Measurements from ENCODE around the gene P2RY2. TPM values are rescaled to one million over a fixed set of nuclear protein-coding genes. Genes with fewer than 3 reads are reported as not detected.

Gene P2RY2
- total RNA-seq, 1 donor from 2014 or later = 0.96 TPM

DNA sequence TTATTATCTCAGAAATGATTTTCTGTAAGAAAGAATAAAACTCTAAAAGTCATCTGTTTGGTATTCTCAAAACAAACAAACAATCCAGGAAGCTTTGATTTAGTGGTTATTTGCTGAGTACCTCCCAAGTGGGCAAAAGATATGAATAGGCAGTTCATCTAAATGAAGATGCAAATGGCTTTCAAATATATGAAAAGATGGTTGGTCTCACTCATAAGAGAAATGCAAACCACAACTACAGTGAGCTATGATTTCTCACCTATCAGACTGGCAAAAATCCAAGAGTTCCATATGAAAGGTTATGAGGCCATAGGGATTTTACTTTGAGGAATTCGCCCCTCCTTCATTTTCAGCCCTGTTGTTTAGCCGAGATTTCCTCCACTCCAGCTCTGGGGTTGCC lies 11.3 kb upstream of the P2RY2 start:
- peaks cover 5% of the 10 kb centered on the region for H3K27me3 Mint-ChIP-seq
- H3K36me3 Mint-ChIP-seq (ENCODE audit: insufficient read depth) = no peaks in the 10 kb centered on the region
- peaks cover 3% of the 10 kb centered on the region for H3K9me3 Mint-ChIP-seq (ENCODE audit: low read depth)
- H3K4me1 Mint-ChIP-seq (ENCODE audit: low read depth) = peaks cover 15% of the 10 kb centered on the region
- no peak overlapping the region for H3K27ac Mint-ChIP-seq
- H3K4me3 Mint-ChIP-seq (ENCODE audit: low read depth) = no peak overlapping the region
- no peak for DNase-seq (ENCODE audit: low spot score, unreplicated experiment)
- TF ChIP-seq, protein P1, sequence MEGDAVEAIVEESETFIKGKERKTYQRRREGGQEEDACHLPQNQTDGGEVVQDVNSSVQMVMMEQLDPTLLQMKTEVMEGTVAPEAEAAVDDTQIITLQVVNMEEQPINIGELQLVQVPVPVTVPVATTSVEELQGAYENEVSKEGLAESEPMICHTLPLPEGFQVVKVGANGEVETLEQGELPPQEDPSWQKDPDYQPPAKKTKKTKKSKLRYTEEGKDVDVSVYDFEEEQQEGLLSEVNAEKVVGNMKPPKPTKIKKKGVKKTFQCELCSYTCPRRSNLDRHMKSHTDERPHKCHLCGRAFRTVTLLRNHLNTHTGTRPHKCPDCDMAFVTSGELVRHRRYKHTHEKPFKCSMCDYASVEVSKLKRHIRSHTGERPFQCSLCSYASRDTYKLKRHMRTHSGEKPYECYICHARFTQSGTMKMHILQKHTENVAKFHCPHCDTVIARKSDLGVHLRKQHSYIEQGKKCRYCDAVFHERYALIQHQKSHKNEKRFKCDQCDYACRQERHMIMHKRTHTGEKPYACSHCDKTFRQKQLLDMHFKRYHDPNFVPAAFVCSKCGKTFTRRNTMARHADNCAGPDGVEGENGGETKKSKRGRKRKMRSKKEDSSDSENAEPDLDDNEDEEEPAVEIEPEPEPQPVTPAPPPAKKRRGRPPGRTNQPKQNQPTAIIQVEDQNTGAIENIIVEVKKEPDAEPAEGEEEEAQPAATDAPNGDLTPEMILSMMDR (IDR thresholded peaks at IDR 0.05; ENCODE audit: unreplicated experiment) = no peak

DNA sequence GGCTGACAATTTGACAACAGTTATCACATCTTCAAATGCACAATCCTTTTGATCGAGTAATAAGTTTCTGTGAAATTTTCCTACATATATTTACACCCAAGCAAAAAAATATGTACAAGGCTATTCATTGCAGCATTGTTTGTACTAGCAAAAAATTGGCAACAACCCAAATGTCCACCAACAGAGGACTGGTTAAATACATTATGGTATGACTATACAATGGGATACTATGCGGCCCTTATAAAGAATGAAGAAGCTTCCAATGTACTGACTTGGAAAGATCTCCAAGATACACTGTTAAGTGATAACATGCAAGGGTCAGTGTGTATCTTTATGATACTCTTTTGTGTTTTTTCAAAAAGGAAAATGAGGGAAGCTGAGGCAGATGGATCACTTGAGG lies 8.2 kb upstream of the P2RY2 start:
- Mint-ChIP-seq H3K4me3 (ENCODE audit: low read depth) (no peak overlapping the region), H3K9me3 (ENCODE audit: low read depth) (peaks cover 3% of the 10 kb centered on the region), H3K4me1 (ENCODE audit: low read depth) (peaks cover 7% of the 10 kb centered on the region), H3K27me3 (peaks cover 12% of the 10 kb centered on the region), H3K36me3 (ENCODE audit: insufficient read depth) (no peaks in the 10 kb centered on the region), H3K27ac (no peak overlapping the region)
- DNase-seq (ENCODE audit: low spot score, unreplicated experiment) = no peak
- TF ChIP-seq, protein P1 (IDR thresholded peaks at IDR 0.05; ENCODE audit: unreplicated experiment) = no peak

DNA sequence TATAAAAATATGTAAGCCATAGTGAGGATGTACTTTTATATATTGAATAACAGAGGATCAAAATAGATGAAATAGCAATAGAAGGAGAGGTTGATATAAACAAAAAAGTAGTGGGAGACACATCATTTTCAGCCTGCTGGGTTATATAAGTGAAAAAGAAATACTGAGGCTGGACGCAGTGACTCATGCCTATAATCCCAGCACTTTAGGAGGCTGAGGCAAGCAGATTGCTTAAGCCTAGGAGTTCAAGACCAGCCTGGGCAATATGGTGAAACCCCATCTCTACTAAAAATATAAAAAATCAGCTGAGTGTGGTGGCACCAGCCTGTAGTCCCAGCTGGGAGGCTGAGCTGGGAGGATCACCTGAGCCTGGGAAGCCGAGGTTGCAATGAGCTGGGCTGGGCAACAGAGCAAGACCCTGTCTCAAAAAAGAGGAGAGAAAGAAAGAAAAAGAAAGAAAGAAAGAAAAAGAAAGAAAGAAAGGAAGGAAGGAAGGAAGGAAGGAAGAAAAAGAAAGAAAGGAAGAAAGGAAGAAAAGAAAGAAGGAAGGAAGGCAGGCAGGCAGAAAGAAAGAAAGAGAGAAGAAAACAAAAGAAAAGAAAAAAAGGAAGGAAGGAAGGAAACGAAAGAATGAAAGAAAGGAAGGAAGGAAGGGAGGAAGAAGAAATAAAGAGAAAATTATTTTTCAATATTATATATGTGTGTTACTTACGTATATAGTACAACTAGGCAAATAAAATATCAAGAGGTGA lies 7.0 kb upstream of the P2RY2 start:
- Mint-ChIP-seq H3K27ac (no peak overlapping the region), H3K9me3 (ENCODE audit: low read depth) (peaks cover 3% of the 10 kb centered on the region), H3K27me3 (peaks cover 15% of the 10 kb centered on the region), H3K4me3 (ENCODE audit: low read depth) (no peak overlapping the region), H3K36me3 (ENCODE audit: insufficient read depth) (no peaks in the 10 kb centered on the region), H3K4me1 (ENCODE audit: low read depth) (peaks cover 7% of the 10 kb centered on the region)
- TF ChIP-seq, protein P1 (IDR thresholded peaks at IDR 0.05; ENCODE audit: unreplicated experiment) = no peak
- DNase-seq (ENCODE audit: low spot score, unreplicated experiment) = no peak

DNA sequence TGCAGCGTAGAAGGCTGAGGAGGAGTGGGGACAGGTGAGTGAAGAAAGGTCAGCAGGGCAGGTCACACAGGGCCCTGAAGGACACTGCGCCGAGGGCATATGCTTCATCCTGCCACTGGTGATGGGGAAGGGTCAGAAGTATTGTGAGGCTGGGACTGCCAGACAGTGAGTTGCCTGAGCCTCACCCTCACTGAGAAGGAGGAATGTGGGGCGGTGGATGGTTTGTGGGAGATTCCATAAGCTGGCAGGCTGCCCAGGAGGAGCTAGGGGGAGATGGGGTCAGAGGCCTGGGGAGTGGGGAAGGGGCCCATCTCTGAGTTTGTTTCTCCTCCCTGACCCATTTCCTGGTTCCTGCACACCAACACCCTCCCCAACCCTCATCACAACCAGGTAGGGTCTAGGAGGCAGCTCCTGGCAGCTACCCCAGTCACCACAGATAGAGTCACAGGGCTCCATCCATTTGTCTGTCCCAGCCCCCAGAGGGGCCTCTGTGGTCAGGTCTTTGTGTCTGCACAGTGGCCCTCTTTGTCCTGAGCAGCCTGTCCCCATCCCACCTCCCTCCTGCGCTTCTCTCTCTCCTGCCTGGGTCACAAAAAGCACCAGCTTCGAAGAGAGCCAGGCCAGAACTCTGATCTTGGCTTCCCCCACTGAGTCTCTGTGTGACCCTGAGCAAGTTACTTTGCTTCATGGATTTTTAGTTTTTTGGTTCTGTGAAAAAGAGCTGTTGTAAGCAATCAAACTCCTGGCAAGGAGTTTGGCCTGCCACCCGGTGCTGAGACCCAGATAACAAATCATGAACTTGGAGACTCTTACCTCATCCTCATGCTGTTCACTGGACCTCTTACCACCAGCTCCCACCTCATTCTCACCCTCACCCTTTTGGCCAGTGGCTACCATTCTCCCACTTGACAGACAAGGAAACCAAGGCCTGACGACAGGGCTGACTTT lies 4.6 kb upstream of the P2RY2 start:
- no peaks in the 10 kb centered on the region for H3K36me3 Mint-ChIP-seq (ENCODE audit: insufficient read depth)
- H3K4me3 Mint-ChIP-seq (ENCODE audit: low read depth) = no peak overlapping the region
- TF ChIP-seq, protein P1 (IDR thresholded peaks at IDR 0.05; ENCODE audit: unreplicated experiment) = no peak
- no peak for DNase-seq (ENCODE audit: low spot score, unreplicated experiment)
- peaks cover 25% of the 10 kb centered on the region for H3K27me3 Mint-ChIP-seq
- H3K27ac Mint-ChIP-seq = peak overlapping the region; percentile 27
- peaks cover 3% of the 10 kb centered on the region for H3K9me3 Mint-ChIP-seq (ENCODE audit: low read depth)
- peaks cover 6% of the 10 kb centered on the region for H3K4me1 Mint-ChIP-seq (ENCODE audit: low read depth)

Measured in progenitor cell of endocrine pancreas (in vitro differentiated cells).